HG02642 (cell line): ENCODE data around the gene CPXM2.

Experiments used
- ATAC-seq: cut with Tn5 transposase; IDR thresholded peaks from one replicate; pipeline ENCODE4 v1.9.1; 2021; ENCODE audit warnings: mild to moderate bottlenecking; ENCODE audit not compliant: unreplicated experiment, poor library complexity

Gene CPXM2

GRCh38 chr10:123891144-123892071 lies at the start of gene CPXM2:
Gene CPXM2, minus strand, starts transcription at chr10:123891807. Its CDS starts 148 bp downstream, at chr10:123891659.
- ATAC-seq = no peak

GRCh38 chr10:123939591-123939990 lies 48.0 kb upstream of the CPXM2 start:
- ATAC-seq = no peak

GRCh38 chr10:123938890-123939289 lies 47.3 kb upstream of the CPXM2 start:
- ATAC-seq = no peak

GRCh38 chr10:123936426-123936825 lies 44.8 kb upstream of the CPXM2 start:
- no peak for ATAC-seq

GRCh38 chr10:123935680-123936079 lies 44.1 kb upstream of the CPXM2 start:
- ATAC-seq = no peak

GRCh38 chr10:123934846-123935245 lies 43.2 kb upstream of the CPXM2 start:
- ATAC-seq = no peak

- no peak for ATAC-seq
These were observed 38.9 kb upstream of the CPXM2 start for GRCh38 chr10:123930340-123931001.

GRCh38 chr10:123929791-123930190 lies 38.2 kb upstream of the CPXM2 start:
- ATAC-seq = no peak

GRCh38 chr10:123928427-123928826 lies 36.8 kb upstream of the CPXM2 start:
- ATAC-seq = no peak

- ATAC-seq = peak; percentile 78
These were observed 35.0 kb upstream of the CPXM2 start for GRCh38 chr10:123926401-123927264.

GRCh38 chr10:123922126-123922525 lies 30.5 kb upstream of the CPXM2 start:
- ATAC-seq = no peak

- no peak for ATAC-seq
These were observed 25.2 kb upstream of the CPXM2 start for GRCh38 chr10:123916775-123917174.

- ATAC-seq = no peak
These were observed 22.2 kb upstream of the CPXM2 start for GRCh38 chr10:123913688-123914268.

GRCh38 chr10:123912871-123913270 lies 21.3 kb upstream of the CPXM2 start:
- no peak for ATAC-seq

- ATAC-seq = no peak
These were observed 20.9 kb upstream of the CPXM2 start for GRCh38 chr10:123912466-123912865.

- no peak for ATAC-seq
These were observed 20.3 kb upstream of the CPXM2 start for GRCh38 chr10:123911866-123912265.

- ATAC-seq = no peak
These were observed 18.3 kb upstream of the CPXM2 start for GRCh38 chr10:123909866-123910265.

- no peak for ATAC-seq
These were observed 17.8 kb upstream of the CPXM2 start for GRCh38 chr10:123909426-123909825.

- ATAC-seq = no peak
These were observed 16.8 kb upstream of the CPXM2 start for GRCh38 chr10:123908379-123908778.
